Measurements from ENCODE around the gene OR6V1.

DNA sequence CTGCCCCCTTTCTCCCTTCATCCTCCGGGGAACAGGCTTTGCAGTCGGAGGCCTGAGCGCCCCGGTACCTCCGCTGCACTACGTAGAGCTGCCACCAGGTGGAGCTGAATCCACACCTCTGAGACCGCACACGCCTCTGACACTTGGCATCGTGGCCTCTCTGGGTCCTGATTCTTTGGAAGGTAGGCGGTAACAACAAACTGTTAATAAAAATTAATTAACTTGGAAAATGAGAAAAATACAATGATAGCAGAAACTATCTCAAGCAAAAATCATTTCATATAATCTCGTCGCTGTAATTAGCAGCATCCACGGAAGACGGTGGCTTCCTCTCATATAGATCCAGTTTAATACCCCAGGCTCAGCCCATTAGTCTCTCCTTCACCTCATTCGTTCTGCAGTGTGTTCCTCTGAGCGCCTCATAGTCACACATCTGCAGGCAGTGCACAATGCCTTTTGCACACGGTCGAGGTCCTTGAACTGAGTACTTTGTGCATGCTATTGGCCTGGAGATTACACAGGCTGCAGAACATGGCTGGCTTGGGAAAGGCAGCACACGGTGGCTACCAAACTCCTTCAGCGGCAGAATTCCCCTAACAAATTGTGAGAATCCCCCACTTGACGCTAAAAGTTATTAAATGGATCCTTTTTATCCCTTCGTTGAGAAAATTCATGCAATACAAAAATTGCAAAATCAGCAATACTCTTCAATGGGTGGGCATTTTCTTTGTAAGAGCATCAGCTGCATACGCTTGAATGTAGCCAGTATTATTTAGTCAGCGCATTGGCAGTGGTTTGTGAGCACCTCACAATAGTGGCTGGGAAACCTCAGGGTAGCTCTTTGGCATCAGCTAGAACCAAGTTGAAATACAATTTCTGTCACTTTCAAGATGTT lies 43.9 kb upstream of the OR6V1 start:
- TF ChIP-seq, protein P1, sequence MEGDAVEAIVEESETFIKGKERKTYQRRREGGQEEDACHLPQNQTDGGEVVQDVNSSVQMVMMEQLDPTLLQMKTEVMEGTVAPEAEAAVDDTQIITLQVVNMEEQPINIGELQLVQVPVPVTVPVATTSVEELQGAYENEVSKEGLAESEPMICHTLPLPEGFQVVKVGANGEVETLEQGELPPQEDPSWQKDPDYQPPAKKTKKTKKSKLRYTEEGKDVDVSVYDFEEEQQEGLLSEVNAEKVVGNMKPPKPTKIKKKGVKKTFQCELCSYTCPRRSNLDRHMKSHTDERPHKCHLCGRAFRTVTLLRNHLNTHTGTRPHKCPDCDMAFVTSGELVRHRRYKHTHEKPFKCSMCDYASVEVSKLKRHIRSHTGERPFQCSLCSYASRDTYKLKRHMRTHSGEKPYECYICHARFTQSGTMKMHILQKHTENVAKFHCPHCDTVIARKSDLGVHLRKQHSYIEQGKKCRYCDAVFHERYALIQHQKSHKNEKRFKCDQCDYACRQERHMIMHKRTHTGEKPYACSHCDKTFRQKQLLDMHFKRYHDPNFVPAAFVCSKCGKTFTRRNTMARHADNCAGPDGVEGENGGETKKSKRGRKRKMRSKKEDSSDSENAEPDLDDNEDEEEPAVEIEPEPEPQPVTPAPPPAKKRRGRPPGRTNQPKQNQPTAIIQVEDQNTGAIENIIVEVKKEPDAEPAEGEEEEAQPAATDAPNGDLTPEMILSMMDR (IDR thresholded peaks at IDR 0.05), result peak; percentile 96 to 98 (median 97)
- no peak for TF ChIP-seq POLR2A (IDR thresholded peaks at IDR 0.05)
